ENCODE measurements around the gene AP3B1. TPM values are rescaled to one million over a fixed set of nuclear protein-coding genes. Genes with fewer than 3 reads are reported as not detected.
A peak's percentile ranks its signal among the peaks of the same experiment; 100 is the strongest.

Gene AP3B1
- total and polyA plus RNA-seq, 2 donors (not counting 1 experiment from before 2014, with no cell fraction given), result 26.8 to 58.9 TPM

DNA sequence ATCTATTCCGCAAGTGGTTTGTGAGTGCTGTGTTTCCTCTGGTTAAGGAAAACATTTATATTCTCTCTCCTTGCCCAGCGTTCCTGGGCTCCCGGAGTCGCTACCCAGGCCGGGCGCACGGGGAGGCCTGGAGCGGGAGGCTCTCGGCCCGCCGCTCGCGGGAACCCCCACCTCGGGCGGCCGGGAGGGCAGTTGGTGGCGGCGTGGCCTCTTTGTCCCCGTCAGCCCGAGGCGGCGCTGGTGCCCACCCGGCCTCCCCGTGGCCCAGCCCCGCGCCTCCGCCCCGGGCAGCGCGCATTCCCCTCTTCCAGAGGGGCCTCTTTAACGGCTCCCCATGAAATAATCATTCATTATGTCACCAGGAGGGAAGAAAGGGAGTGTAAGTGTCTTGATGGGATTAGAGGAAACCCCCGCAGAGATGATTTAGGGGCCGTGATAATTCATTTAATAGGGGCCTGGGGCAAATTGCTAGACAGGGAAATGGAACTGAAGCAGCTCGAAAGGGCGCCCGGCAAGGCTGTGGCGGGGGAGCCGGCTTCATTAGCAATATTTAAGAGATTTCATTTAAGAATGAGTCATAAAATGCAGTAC lies 336.5 kb downstream of the AP3B1 start:
- Histone ChIP-seq H3K27ac (ENCODE audit: low read length in 2 of 2) (no peak overlapping the region), H4K20me1 (ENCODE audit: control insufficient read depth, insufficient read depth, low read length, poor library complexity, severe bottlenecking) (no peaks in the 10 kb centered on the region), H3K79me2 (ENCODE audit: control insufficient read depth, insufficient read depth, low read length) (no peaks in the 10 kb centered on the region), H3K9me3 (ENCODE audit: control extremely low read depth in 1 of 3, control insufficient read depth in 2 of 3, insufficient read depth in 1 of 3, low read length in 2 of 3) (peaks cover 0 to 11% (median 0%) of the 10 kb centered on the region in 3 donors), H3K36me3 (replicated peaks in 1 of 2; ENCODE audit: control extremely low read depth in 1 of 2, control insufficient read depth in 1 of 2, extremely low read depth in 1 of 2, insufficient read depth in 2 of 2, low read length in 1 of 2) (no peaks in the 10 kb centered on the region), H3K27me3 (replicated peaks in 1 of 4; ENCODE audit: control extremely low read depth in 1 of 4, control insufficient read depth in 3 of 4, insufficient read depth in 4 of 4, low read length in 3 of 4) (peaks cover 0 to 26% (median 23%) of the 10 kb centered on the region in 4 experiments), H3K4me1 (ENCODE audit: control insufficient read depth in 2 of 2, insufficient read depth in 2 of 2, low read length in 2 of 2) (peaks cover 10 to 15% of the 10 kb centered on the region in 2 donors), H3K4me2 (replicated peaks; ENCODE audit: low read depth, low read length, poor library complexity, severe bottlenecking) (peak overlapping the region; percentile 63), H2AFZ (ENCODE audit: insufficient read depth, low read depth, low read length, poor library complexity, severe bottlenecking) (peak overlapping the region; percentile 50), H3K9ac (ENCODE audit: low read length) (peak overlapping the region; percentile 33), H3K4me3 (ENCODE audit: control extremely low read depth in 1 of 5, extremely low read depth in 1 of 5, insufficient read depth in 1 of 5, low read depth in 2 of 5, low read length in 4 of 5) (peak overlapping the region in 1 of 5 experiments; percentile 25)
- intact Hi-C loops (cut with micrococcal nuclease), result no loop called here
- Mint-ChIP-seq H3K27ac (no peak overlapping the region), H3K4me1 (peaks cover 12% of the 10 kb centered on the region), H3K4me3 (peak overlapping the region; percentile 57), H3K9me3 (ENCODE audit: insufficient read depth) (no peaks in the 10 kb centered on the region), H3K27me3 (peaks cover 43% of the 10 kb centered on the region)
- ATAC-seq (ENCODE audit: low read depth) (no peak), DNase-seq (no peak)
- ChIA-PET CTCF (interaction anchor here (1.6 kb wide), 1 partner anchor 12 kb away, joined by 3 read pairs; no protein-coding TSS in a partner anchor), POLR2A (no interaction called here)
- TF ChIP-seq EZH2 (IDR thresholded peaks at IDR 0.05; ENCODE audit: borderline replicate concordance, insufficient read depth, low read depth, low read length, poor library complexity, severe bottlenecking), result no peak
- TF ChIP-seq, protein P1, sequence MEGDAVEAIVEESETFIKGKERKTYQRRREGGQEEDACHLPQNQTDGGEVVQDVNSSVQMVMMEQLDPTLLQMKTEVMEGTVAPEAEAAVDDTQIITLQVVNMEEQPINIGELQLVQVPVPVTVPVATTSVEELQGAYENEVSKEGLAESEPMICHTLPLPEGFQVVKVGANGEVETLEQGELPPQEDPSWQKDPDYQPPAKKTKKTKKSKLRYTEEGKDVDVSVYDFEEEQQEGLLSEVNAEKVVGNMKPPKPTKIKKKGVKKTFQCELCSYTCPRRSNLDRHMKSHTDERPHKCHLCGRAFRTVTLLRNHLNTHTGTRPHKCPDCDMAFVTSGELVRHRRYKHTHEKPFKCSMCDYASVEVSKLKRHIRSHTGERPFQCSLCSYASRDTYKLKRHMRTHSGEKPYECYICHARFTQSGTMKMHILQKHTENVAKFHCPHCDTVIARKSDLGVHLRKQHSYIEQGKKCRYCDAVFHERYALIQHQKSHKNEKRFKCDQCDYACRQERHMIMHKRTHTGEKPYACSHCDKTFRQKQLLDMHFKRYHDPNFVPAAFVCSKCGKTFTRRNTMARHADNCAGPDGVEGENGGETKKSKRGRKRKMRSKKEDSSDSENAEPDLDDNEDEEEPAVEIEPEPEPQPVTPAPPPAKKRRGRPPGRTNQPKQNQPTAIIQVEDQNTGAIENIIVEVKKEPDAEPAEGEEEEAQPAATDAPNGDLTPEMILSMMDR (IDR thresholded peaks at IDR 0.05), result no peak
- WGBS (ENCODE audit: insufficient coverage), result 3% methylated on average over 19 of the region's 38 CpGs

GRCh38 chr5:77957516-77957915 lies 337.0 kb downstream of the AP3B1 start:
- Histone ChIP-seq H3K79me2 (ENCODE audit: control insufficient read depth, insufficient read depth, low read length) (no peaks in the 10 kb centered on the region), H3K4me3 (ENCODE audit: control extremely low read depth in 1 of 5, extremely low read depth in 1 of 5, insufficient read depth in 1 of 5, low read depth in 2 of 5, low read length in 4 of 5) (peak overlapping the region in 1 of 5 experiments; percentile 25), H3K9me3 (ENCODE audit: control extremely low read depth in 1 of 3, control insufficient read depth in 2 of 3, insufficient read depth in 1 of 3, low read length in 2 of 3) (peaks cover 0 to 11% (median 0%) of the 10 kb centered on the region in 3 donors), H3K27me3 (replicated peaks in 1 of 4; ENCODE audit: control extremely low read depth in 1 of 4, control insufficient read depth in 3 of 4, insufficient read depth in 4 of 4, low read length in 3 of 4) (peaks cover 0 to 26% (median 21%) of the 10 kb centered on the region in 4 experiments), H3K36me3 (replicated peaks in 1 of 2; ENCODE audit: control extremely low read depth in 1 of 2, control insufficient read depth in 1 of 2, extremely low read depth in 1 of 2, insufficient read depth in 2 of 2, low read length in 1 of 2) (no peaks in the 10 kb centered on the region), H3K4me1 (ENCODE audit: control insufficient read depth in 2 of 2, insufficient read depth in 2 of 2, low read length in 2 of 2) (peaks cover 10 to 15% of the 10 kb centered on the region in 2 donors), H2AFZ (ENCODE audit: insufficient read depth, low read depth, low read length, poor library complexity, severe bottlenecking) (peak overlapping the region; percentile 50), H3K27ac (ENCODE audit: low read length in 2 of 2) (no peak overlapping the region), H3K9ac (ENCODE audit: low read length) (no peak overlapping the region), H4K20me1 (ENCODE audit: control insufficient read depth, insufficient read depth, low read length, poor library complexity, severe bottlenecking) (no peaks in the 10 kb centered on the region), H3K4me2 (replicated peaks; ENCODE audit: low read depth, low read length, poor library complexity, severe bottlenecking) (peak overlapping the region; percentile 63)
- peaks cover 12% of the 10 kb centered on the region for H3K4me1 Mint-ChIP-seq
- ChIA-PET POLR2A (no interaction called here), CTCF (no interaction called here)
- intact Hi-C loops (cut with micrococcal nuclease), result no loop called here
- H3K27me3 Mint-ChIP-seq, result peaks cover 40% of the 10 kb centered on the region
- TF ChIP-seq EZH2 (IDR thresholded peaks at IDR 0.05; ENCODE audit: borderline replicate concordance, insufficient read depth, low read depth, low read length, poor library complexity, severe bottlenecking), result no peak
- TF ChIP-seq, protein P1 (IDR thresholded peaks at IDR 0.05), result no peak
- peak overlapping the region; percentile 29 for H3K4me3 Mint-ChIP-seq
- DNase-seq (no peak), ATAC-seq (ENCODE audit: low read depth) (no peak)
- H3K9me3 Mint-ChIP-seq (ENCODE audit: insufficient read depth), result no peaks in the 10 kb centered on the region
- 24% methylated on average over 11 of the region's 20 CpGs for WGBS (ENCODE audit: insufficient coverage)
- no peak overlapping the region for H3K27ac Mint-ChIP-seq
